Stimulated activated CD4-positive, alpha-beta T cell treated with anti-CD3 and anti-CD28 coated beads, Interleukin-4, amount 100 ng/mL, for 1 hour (primary cell): Measurements from ENCODE around the gene KCTD19.
"Not testable (repeated sequence)": the region's sequence is repeated elsewhere in the genome, so short reads cannot be mapped to it uniquely, and the experiment has no call there.

Experiments
- DNase-seq: peaks from one replicate; pipeline ENCODE4 v3.0.0-alpha.2; 2020

KCTD19 gene

DNA sequence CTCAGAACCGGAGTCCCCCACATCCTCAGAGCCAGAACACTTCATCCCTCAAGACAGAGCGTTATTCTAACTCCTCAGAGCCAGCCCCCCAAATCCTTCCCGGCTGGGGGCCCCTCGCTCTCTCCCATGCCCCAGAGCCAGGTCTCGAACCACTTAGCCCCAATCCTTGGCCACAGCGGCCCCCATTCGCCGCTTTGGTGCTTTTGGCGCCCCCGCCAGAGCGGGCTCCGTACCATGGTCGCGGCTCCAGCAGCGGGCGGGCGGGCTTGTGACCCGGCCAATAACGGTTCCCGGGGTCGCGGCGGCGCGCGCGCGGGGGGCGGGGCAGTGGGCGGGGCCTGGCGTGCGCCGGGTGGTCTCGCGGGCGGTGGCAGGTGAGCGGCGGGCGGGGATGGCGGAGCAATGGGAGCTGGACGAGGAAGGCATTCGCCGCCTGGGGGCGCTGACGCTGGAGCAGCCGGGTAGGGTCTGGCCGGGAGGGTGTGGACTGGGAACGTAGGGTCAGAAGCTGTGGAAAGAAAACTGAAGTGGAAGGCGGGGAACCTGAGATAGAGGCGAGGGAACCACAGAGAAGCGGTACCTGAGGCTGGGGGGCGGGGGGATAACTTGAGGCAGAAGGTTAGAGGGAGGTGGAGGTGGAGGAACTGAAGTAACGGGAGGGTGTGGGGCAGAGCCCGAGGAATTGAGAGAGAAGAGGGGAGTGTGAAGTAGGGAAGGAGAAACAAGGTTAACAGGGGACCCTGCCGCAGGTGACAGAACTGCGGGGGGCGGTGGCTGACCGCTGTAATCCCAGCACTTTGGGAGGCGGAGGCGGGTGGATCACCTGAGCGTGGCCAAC, at the start of gene KCTD19, which contains the start of gene LRRC36:
Gene KCTD19 (minus strand): TSS at position 270 of the 838 bp plus-strand sequence. CDS start 34 bp downstream, at position 236.
Gene LRRC36 (plus strand): TSS at position 344 of the 838 bp plus-strand sequence. CDS start 48 bp downstream, at position 392.
- DNase-seq, result peak; percentile 62

DNA sequence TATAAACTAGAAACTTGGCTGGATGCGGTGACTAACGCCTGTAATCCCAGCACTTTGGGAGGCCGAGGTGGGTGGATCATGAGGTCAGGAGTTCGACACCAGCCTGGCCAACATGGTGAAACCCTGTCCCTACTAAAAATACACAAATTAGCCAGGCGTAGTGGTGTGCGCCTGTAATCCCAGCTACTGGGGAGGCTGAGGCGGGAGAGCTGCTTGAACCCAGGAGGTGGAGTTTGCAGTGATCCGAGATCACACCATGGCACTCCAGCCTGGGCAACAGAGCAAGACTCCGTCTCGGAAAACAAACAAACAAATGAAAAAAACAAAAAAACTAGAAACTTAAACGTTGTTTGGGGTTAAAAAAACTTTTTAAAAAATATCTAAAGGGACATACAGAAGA, 49.5 kb upstream of the KCTD19 start:
- not testable (repeated sequence) for DNase-seq

DNA sequence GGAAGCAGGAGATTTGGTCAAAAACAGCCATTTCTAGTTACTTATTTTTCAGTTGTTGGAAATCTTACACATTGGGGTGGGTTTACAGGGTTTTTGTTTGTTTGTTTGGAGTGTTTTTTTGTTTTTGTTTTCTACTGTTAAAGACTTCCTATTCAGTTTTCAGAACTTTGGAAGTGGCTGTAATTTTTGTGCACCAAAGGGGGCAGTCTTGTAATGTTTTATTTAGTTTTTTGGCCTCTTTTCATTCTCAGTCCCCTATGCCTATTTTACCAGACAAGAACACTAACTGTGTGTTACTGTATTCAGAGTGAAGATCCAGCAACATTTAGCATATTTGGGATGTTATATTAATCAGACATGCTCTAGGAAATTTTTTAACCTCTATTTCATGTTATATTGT, 46.1 kb upstream of the KCTD19 start:
- DNase-seq, result no peak

DNA sequence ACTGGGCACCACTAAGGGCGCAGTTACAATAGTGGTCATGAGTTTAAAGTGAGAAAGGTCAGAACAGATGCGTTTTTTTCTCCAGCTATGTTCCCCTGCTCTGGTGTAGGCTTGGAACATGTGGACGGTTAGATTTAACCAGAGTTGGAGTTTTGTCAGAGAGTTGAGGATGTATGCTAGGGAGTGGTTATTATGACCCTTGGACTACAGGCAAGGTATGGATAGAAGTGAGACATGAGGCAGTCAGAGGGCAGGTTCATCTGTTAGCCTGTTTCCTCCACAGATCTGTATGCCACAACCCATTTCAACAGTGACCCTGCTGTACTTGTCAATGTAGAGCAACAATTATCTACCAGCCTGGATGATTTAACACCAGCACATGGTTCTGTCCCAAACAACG, 44.1 kb upstream of the KCTD19 start:
- DNase-seq, result no peak

DNA sequence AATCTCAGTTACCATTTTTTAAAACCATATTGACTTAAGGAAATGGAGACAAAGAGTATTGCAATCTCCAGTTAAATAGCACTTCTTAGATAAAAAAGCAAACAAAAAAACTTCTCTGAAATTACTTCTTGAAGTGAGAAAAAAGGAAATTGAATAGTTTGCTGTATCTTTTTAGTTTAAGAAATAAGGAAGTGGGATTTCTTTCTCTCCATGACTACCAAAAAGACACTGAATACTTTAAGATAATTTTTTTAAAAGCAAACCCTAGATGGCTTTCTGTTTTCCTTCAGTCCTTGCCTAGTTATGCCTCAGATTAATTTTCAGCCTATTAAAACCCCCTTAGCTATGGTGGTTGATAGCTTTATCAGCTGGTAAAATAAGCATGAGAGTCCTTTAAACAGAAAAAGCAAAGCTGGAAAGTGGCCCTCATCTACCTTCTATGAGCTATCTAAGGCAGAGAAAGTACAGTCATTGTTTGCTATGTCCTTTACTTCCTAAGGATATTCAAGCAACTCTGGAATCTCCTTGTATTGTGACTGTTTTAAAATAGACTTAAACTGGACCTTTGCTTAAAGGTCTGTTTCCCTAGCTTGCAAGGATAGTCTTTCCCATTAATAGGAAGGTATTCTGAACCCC, 38.2 kb upstream of the KCTD19 start:
- DNase-seq, result no peak

DNA sequence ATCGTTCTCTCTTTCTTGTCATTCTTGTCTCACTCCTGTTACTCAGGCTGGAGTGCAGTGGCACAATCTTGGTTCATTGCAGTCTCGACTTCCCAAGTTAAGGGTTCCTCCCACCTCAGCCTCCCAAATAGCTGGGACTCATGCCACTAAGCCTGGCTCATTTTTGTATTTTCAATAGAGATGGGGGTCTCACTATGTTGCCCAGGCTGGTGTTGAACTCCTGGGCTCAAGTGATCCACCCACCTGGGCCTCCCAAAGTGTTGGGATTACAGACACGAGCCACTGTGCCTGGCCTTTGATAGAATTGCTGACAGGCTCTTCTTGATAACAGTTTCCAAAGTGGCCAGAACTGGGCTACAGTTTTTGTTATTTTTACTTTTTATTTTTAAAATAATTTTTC, 34.5 kb upstream of the KCTD19 start:
- no peak for DNase-seq

DNA sequence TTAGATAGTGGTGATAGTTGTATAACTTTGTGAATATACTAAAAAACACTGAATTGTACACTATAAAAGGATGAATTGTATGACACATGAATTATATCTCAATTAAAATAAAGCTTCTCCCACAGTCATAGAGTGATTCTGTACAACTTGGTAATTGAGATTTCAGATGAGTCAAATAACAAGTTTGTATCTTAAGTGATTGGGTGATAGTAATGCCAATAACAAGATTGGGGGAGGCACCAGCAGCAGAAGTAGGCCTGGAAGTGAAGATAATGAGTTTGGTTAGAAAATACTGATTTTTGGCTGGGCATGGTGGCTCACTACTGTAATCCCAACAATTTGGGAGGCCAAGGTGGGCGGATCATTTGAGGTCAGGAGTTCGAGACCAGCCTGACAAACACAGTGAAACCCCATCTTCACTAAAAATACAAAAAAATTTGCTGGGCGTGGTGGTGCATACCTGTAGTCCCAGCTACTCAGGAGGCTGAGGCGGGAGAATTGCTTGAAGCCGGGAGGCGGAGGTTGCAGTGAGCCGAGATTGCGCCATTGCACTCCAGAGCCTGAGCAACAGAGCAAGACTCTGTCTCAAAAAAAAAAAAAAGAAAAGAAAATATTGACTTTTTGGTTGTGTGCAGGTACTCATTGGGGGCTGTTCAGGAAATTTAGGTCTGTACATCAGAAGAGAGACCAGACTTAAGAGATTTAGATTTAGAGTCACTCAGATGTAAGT, 33.2 kb upstream of the KCTD19 start:
- not testable (repeated sequence) for DNase-seq

DNA sequence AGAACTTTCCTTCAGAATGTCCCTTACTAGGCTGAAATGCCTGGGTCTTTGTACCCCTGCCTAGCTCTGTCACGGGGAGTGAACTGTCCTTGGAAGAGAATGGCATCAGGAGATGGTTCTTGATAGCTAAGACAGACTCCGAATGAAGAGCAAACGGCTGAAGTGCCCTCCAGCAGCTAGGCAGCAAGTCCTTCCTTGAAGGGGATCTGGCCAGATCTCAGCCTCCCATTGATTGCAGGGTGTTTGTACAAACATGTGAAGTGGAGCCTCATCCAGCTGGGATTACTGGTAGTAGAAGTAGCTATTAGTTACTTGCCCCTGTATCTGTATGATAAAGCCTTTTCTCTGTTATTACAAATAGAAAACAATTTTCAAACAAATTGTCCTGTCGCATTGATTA, 31.0 kb upstream of the KCTD19 start:
- DNase-seq, result no peak

DNA sequence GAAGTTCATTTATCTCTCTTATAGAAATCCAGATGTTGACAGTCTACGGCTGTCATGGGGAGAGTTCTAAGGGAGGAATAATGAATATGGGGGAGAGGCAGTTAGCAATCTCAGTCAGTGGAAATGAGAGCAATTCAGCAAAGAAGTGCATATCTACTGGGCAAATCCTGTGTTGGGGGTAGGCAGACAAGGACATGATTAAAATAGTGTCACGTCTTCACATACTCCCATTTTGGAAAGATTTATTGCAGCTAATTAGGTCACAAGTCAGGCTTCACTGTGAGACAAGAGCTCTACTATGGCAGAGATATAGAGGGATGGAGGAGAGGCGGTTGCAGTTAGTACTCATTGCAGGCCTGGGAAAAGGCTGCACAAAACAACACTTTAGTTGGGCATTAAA, 29.9 kb upstream of the KCTD19 start:
- DNase-seq, result no peak

DNA sequence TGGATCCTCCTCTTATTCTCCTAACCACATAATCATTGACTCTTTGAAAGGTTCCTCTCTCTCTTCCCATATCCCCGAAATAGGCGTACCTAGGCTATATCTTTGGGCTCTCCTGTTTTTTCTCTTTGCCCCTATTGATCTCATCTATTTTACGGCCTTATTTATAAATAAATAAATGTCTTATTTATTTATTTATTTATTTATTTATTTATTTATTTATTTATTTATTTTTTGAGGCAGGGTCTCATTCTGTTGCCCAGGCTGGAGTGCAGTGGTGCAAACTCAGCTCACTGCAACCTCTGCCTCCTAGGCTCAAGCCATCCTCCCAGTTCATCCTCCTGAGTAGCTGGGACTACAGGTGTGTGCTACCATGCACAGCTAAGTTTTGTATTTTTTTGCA, 25.9 kb upstream of the KCTD19 start:
- DNase-seq, result not testable (repeated sequence)

DNA sequence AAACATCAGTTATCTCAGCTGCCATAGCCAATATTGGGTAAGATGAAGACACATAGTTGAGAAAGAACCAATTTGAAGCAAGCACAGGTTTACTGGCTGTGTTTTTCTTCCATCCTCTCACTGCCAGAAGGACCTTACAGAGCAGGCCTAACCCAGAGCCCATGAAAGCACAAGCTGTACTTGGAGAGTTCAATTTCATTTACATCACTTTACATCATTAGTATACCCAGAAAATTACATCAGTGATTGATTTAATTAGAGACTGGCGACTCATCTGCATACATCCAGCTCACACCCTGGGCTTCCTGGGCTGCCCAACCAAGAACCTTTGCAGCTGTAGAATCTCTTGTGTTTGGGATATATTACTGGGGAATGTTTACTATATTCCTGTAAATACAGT, 23.8 kb upstream of the KCTD19 start:
- no peak for DNase-seq

DNA sequence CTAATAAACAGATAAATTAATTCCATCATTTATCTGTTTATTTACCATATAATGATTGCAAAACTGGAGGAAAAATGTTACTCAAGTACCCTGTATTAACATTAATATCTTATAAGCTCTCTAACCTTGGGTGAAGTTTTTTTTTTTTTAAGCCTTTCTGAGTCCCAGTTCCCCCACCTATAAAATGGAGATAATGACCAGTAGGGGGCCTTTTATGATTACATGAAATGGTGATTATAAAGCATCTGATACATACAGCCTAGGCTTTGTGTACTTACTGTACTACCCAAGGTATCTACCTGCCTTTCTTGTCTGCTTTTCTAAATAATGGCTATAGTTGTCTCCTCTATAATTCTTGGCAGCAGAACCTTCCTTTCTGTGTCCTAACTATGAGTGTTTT, 22.6 kb upstream of the KCTD19 start:
- DNase-seq, result no peak

DNA sequence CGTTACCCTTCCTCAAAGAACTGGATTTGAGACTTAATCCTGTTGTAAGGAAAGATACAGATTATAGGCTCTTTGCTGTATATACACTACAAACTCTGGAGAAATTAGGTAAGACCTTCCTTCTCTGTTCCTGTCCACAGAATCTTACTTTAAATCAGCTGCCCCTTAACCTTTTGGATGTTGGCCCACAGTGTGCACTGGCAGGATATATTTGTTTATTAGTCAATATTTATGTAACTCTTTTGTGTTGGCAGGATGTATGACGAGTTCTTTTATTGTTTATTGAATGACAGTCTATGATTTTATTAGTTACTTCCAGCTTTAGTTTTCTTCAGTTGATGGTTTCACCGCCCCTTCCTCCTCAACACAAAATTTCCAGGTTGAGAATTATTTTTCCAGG, 19.8 kb upstream of the KCTD19 start:
- no peak for DNase-seq

DNA sequence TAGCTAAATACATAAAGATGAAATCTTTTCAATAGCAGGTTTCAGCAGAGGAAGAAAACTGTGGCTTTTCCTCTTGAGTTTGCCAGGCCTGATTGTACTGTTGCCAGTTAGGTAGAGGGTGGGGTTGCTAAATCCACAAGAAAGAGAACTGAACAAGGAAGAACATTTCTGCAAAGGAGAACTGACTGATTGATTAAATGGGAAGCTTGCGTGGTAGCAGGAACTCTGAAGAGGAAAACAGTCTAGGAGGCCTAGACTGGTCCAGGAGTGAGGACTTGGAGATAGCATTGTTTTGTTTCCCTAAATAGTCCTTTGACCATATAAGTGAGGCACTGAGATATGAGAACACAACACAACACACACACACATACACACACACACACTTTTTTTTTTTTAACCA, 18.9 kb upstream of the KCTD19 start:
- no peak for DNase-seq

DNA sequence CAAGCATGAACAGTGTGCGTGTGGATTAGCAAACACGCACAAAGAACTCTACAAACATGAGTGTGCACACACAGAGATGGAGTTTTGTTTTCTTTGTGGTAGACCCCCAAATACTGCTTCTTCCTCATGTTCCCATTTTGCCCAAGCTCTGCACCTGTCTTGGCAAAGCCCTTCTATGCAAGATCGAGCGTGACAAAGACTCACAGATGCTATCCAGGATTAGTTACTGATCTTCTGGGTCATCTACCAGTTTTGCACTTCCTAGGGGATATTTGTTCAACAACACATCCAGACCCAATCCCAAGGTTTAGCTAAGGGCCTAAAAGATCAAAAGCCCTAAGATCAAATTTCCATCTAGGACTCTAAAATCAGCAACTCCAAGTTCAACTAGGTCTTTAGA, 16.1 kb upstream of the KCTD19 start:
- no peak for DNase-seq

DNA sequence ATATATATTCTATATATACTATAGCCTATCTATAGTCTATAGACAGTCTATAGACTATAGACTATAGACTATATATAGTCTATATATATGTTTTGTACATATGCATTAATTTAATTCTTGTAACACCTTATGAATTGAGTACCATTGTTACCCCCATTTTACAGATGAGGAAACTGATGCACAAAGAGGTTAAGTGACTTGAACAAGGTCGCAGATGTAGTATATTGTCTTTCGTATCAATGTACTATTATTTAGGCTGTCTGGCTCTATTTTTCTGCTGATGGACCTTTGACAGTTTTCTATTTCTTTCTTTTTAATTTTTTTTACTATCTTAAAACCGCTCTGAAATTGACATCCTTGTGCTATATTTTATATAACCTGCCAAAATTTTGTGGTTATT, 14.7 kb upstream of the KCTD19 start:
- no peak for DNase-seq

DNA sequence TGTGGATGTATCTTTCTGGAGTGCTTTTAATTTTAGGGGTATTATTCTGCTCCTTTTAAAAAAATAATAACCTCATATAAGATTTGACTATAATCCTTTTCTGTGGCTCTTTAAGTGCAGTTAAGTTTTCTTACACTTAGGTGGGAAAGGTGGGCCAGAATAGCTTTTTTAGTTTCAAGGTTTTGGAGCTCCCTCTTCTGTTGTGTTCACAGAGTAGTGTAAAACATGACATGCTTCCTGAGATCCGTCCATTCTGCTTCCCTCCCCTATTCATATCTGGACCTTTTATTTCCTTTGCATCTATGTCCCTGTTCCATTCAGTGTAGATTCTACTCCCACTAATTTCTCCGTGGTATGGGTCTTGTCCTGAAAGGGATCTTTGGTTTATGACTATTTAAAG, 12.9 kb upstream of the KCTD19 start:
- no peak for DNase-seq

DNA sequence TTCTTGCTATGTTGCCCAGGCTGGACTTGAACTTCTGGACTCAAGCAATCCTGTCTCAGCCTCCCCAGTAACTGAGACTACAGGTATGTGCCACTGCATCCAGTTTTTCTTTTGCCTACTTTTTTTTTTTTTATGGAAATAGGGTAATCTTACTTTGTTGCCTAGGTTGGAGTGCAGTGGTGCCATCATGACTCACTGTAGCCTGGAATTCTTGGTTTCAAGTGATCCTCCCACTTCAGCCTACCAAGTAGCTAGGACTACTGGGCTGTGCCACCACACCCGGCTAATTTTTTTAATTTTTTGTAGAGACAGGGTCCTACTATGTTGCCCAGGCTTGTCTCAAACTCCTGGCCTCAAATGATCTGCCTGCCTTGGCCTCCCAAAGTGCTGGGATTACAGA, 10.1 kb upstream of the KCTD19 start:
- DNase-seq, result no peak

DNA sequence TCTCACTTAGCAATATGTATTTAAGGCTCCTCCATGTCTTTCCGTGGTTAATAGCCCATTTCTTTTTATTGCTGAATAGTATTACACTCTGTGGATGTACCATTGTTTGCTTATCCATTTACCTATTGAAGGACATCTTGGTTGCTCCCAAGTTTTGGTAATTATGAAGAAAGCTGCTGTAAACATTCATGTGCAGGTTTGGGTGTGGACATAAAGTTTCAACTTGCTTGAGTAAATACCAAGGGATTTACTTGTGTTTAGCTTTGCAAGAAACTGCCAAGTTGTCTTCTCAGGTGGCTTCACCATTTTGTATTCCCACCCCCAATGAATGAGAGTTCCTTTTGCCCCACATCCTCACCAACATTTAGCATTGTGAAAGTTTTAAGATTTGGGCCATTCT, 9.6 kb upstream of the KCTD19 start:
- no peak for DNase-seq

DNA sequence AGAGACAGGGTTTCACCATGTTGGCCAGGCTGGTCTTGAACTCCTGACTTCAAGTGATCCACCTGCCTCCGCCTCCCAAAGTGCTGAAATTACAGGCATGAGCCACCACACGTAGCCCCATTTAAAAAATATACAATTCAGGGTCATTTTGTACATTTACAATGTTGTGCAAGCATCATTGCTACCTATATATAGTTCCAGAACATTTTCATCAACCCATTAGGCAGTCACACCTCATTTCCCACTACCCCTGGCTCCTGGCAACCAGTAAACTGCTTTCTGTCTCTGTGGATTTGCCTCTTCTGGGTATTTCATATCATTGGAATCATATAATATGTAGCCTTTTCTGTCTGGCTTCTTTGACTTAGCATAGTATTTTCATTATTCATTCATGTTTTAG, 6.8 kb upstream of the KCTD19 start:
- no peak for DNase-seq

DNA sequence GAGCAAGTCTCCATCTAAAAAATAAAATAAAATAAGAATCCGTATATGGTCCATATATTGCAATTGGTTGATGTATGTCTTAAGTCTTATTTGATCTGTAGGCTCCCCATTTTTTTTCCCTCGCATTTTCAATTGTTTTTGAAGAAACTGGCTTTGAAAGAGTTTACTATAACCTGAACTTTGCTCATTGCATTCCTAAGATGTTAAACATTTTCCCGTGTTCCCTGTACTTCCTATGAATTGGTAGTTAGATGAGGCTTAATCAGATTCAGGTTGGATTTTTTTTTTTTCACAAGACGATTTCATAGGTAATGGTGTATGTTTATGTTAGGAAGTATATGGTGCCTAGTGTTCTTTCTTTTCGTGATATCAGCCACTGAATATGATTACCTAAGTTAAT, 3.4 kb upstream of the KCTD19 start:
- DNase-seq, result no peak

DNA sequence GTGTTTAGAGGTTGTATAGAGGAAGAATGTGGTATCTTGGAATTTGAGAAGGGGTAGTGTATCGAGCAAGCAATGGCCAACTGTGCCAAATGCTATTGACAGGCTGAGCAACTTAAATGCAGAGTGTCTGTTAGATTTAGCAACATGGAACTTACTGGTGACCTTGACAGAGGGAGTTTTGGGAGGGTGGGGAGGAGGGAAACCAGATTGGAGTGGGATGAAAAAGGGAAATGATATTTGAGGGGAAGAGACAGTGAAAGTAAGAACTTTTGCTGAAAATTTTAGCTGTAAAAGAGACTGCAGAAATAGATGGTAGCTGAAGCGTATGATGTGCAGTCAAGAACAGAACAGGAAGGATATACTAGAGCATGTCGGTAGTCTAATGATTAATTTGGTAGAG, 1.2 kb upstream of the KCTD19 start:
- DNase-seq, result no peak

DNA sequence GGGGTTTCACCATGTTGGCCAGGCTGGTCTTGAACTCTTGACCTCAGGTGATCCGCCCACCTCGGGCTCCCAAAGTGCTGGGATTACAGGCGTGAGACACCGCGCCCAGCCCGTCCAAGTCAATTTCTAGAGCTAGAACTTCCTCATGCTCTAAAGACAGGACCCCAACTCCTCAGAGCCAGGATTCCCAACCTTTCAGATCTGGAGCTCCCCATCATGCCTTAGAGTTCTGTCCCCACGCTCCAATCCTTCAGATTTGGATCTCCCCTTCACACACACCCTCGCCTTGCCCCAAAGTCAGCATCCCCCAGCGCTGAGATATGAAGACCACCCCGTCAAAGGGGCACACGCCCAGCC, 448 bp downstream of the KCTD19 start:
- DNase-seq, result no peak

DNA sequence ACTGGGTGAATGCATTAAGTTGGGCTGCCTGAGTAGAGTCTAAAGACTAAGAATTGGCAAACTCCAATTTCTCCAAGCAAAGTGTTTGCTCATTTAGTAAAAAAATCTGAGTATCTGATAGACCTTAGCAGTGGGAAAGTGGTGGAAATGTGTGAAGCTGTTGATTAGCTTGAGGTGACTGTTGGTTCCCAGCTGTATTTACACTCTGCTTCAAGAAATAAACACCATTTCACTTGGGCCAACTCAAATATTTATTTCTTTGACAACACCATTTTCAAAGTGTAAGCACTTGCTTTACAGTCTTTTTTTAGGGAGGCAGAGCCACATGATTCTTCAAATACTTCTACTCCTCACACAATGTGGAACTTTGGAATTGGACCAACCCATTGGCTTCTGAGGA, 8.7 kb downstream of the KCTD19 start:
- no peak for DNase-seq
